ENCODE results near the gene TMEM119.
"Not testable (repeated sequence)": the region's sequence is repeated elsewhere in the genome, so short reads cannot be mapped to it uniquely, and the experiment has no call there.

TMEM119 gene

DNA sequence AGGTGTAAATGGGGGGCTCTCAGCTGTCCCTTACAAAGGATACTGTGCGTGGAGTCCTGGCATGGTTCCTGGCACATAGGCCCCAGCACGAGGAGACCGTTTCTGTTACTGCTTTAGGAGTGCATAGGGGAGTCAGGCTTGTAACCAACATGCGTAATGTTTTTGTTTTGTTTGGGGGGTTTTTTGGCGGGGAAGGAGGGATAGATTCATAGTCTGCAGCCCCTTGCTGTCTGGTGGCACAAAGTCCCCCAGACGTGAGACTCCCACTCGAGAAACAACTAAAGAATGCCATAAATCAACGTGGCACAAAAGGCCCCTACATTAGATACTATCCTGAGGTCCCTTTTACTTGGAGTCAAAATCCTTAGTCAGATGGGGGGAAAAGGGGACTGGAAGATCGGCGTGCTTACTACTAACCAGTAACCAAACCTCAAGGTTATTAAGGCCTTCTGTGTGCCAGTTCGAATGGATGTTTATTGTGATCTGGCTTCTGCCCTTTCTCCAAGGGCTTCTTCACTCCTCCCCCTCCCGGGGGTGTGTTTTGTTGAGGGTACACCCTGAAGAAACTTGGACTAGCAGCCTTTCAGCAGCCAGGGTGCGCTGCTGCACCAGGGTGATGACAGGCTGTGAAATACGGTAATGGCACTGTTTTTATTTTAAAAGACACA is 34.6 kb downstream of the TMEM119 start:
- peak; percentile 68 to 88 (median 81) for DNase-seq

DNA sequence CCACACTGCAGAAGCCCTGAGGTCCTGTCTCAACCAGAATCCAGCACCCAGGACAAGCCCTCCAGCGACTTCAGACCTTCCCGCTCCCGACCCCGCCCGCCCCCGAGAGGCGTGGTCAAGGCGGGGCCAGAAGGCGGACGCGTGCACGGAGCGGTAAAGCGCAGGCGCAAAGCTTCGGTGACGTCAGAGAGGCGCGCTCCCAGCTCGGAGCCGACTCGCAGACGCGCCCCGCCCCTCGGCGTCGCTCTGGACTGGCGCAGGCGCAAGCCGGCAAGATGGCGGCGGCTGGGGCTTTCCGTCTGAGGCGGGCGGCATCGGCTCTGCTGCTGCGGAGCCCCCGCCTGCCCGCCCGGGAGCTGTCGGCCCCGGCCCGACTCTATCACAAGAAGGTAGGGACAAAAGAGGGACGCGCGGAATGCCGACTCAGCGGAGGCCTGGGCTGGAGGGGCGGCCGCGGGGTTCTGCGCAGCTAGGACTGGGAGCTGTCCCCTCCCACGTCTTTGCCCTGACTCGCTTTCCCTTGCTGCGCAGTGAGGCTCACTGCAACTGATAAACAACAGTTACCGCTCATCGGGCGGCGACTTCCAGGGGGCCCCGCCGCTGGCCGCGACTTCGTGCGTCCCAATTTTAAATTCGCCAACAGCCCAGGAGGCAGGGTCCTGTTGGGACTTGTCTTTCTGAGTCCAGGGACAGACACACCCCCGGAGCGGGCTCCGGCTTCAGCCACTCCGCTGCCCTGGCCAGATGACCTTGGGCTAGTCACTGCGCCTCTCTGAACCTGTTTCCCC is 35.3 kb downstream of the TMEM119 start, which contains the start of gene ISCU:
Gene ISCU, plus strand, starts transcription at position 249 of the 788 bp plus-strand sequence. Its CDS starts 27 bp downstream, at position 276.
- DNase-seq: peak; percentile 98 to 100 (median 98)

DNA sequence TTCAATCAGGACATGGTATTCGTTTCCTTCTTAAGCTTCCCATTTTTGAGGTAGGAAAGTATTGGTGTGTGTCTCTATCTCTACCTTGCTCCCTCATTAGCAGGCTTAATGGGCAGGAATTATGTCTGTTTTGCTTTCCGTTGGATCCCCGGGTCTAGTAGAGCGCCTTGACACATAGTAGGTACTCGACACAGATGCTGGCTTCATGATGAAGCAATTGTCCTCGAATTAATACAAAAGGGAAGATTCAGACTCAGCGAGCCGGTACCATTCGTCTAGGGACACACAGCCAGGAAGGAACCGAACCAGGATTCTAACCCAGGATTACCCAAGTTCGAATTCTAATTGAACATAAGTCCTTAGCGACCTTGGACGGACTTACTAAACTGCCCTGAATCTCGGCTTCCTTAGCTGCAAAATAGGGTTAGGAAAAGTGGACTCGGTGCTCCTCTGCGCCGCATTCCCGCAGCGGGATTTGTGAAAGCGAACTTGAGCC is 36.0 kb downstream of the TMEM119 start:
- DNase-seq: no peak

- DNase-seq: peak; percentile 53 to 91 (median 72)
These were observed 36.8 kb downstream of the TMEM119 start, which contains the start of gene SART3 for GRCh38 chr12:108560752-108561719. SART3 (minus strand) TSS chr12:108561173; CDS start chr12:108561154, 19 bp downstream.

DNA sequence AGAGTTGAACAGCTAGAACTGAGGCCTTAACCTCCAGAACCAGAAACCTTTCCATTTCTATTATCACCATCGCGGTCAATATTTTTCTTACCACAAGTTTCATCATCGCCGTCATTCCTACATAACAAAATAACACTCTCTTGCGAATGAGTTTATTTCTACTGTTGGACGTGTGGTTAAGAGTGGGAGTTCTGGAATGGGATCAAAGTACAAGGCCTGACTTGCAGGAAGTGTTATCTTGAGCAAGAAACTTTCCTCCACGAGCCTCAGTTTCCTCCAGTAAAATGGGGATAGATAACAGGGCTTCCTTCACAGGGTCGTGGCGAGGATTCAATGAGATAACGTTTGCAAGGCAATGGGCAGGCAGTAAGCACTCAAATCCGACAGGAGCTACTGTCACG is 37.6 kb downstream of the TMEM119 start:
- peak in 1 of 5 donors; percentile 15 for DNase-seq

DNA sequence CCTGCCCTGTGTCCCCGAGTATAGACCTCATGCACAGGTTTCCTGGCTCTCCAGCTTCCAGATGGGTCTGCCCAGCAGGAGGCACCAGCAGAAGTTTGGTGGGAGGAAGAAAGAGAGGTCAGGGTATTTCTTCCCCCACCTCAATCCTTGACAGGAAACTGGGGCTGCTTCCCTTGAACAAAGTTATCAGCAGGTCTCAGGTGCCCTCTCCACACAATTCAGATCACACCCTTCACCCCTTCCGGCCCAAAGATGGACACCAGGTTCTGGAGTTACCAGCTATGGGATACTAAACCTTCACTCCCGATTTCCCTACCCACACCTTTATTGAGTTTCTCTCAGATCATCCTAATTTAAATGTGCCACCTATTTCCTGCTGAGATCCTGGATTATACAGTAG is 38.1 kb downstream of the TMEM119 start:
- no peak for DNase-seq

DNA sequence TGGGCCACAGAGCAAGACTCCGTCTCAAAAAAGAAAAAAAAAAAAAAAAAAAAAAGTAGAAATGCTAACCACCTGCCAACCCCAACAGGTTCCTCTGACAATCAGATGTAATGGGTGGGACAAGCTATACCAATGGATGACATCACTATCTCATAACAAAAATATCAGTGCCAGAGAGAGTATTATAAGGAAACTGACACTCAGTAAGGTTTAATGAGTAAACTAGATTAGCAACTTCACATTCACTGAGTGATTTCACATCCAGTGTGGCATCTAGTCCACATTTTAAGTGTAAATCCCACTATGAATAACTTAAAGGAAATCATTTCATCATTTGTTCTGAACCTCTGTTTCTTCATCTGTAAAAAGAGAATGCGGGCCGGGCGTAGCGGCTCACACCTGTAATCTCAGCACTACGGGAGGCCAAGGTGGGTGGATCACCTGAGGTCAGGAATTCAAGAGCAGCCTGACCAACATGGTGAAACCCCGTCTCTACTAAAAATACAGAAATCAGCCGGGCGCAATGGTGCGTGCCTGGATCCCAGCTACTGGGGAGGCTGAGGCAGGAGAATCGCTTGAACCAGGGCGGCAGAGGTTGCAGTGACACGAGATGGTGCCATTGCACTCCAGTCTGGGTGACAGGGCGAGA is 38.8 kb downstream of the TMEM119 start:
- peak in 1 of 5 donors; percentile 13 for DNase-seq

- not testable (repeated sequence) for DNase-seq
These were observed 42.5 kb downstream of the TMEM119 start for GRCh38 chr12:108555383-108555782.

- no peak for DNase-seq
These were observed 44.1 kb downstream of the TMEM119 start for GRCh38 chr12:108553799-108554198.

DNA sequence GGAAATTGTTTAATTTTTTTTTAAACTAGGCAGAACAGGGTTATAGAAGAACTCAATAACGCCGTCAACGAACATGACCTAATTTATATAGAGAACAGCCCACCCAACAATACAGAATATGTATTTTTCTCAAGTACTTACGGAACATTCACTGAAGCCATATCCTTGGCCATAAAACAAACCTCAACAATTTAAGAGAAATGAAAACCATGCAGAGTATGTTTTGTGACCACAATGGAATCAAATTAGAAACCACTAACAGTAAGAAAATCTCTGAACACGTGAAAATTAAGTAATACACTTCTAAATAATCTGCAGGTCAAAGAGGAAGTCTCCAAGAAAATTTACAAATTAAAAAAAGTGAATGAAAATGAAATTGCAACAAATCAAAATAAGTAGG is 46.3 kb downstream of the TMEM119 start:
- no peak for DNase-seq

DNA sequence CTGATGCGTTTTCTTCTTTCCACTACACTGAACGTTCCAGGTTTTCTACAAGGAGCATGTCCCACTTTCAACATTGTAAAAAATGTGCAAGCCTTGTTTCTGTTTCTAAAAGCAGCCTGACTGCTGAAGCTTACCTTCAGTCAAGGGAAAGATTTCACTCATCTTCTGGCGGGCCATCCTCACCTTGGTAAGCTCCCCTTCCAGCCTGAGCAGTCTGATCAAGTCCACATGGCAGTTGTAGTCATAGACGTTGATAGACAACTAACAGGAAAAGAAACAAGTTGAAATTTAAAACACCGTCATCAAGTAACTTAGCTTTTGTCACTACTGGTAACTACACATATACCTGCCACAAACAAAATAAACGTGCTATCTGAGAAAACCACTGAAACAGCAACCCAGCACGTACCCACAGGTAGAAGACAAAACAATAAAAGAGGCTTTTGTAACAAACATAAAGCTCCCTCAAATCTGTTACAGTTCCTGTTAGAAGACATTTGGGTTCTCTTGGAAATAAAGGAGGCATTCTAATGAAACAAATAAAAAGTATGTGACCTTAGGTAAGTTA is 48.8 kb downstream of the TMEM119 start:
- no peak for DNase-seq

- DNase-seq: no peak
These were observed 50.2 kb downstream of the TMEM119 start for GRCh38 chr12:108547686-108548085.

GRCh38 chr12:108543652-108544051 is 54.2 kb downstream of the TMEM119 start:
- DNase-seq: no peak

DNA sequence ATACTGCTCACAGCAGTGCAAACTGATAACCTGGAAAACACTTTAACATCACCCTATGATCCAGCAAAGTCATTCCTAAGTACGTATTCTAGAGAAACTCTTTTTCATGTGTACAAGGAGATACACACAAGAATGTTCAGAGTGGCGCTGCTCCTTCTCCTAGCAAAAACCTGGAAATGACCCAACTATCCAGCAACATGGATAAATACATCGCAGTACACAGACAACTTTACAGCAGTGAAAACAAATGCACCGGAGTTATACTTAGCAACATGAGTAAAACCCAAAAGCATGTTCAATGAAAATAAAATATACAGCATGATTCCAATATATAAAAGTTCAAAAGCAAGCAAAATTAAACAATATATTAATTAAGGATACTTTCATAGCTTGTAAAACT is 55.6 kb downstream of the TMEM119 start:
- no peak for DNase-seq

All from T-helper 1 cell (primary cell).